ENCODE measurements around the gene FTSJ3.

Gene FTSJ3

GRCh38 chr17:63790057-63790456 is 37.4 kb downstream of the FTSJ3 start:
- Histone ChIP-seq H3F3A (ENCODE audit: insufficient read depth) (peaks cover 3% of the 10 kb centered on the region; the same call in 1 of the 2 replicates), H3K27ac (ENCODE audit: low read depth, low read length) (no peak overlapping the region), H3K9me2 (replicated peaks; ENCODE audit: insufficient read depth, low read length) (no peaks in the 10 kb centered on the region), H3K4me3 (ENCODE audit: insufficient read depth, low read length, poor library complexity, severe bottlenecking) (no peak overlapping the region), H3K79me2 (ENCODE audit: insufficient read depth, low read length) (peaks cover 78% of the 10 kb centered on the region), H3K36me3 (ENCODE audit: low read length) (peaks cover 48% of the 10 kb centered on the region), H3K9me3 (ENCODE audit: insufficient read depth, low read length) (no peaks in the 10 kb centered on the region), H3K27me3 (ENCODE audit: low read length) (no peaks in the 10 kb centered on the region), H3K4me2 (ENCODE audit: low read depth, low read length, poor library complexity, severe bottlenecking) (no peak overlapping the region), H4K20me1 (ENCODE audit: low read depth, low read length) (peaks cover 9% of the 10 kb centered on the region; the same call in 1 of the 2 replicates), H2AFZ (ENCODE audit: low read depth, low read length, severe bottlenecking) (no peak overlapping the region), H3K9ac (ENCODE audit: low read length) (no peak overlapping the region)
- TF ChIP-seq, protein P1, sequence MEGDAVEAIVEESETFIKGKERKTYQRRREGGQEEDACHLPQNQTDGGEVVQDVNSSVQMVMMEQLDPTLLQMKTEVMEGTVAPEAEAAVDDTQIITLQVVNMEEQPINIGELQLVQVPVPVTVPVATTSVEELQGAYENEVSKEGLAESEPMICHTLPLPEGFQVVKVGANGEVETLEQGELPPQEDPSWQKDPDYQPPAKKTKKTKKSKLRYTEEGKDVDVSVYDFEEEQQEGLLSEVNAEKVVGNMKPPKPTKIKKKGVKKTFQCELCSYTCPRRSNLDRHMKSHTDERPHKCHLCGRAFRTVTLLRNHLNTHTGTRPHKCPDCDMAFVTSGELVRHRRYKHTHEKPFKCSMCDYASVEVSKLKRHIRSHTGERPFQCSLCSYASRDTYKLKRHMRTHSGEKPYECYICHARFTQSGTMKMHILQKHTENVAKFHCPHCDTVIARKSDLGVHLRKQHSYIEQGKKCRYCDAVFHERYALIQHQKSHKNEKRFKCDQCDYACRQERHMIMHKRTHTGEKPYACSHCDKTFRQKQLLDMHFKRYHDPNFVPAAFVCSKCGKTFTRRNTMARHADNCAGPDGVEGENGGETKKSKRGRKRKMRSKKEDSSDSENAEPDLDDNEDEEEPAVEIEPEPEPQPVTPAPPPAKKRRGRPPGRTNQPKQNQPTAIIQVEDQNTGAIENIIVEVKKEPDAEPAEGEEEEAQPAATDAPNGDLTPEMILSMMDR (IDR thresholded peaks at IDR 0.05; ENCODE audit: insufficient read depth, low read length, poor library complexity, severe bottlenecking), result no peak
- TF ChIP-seq EZH2phosphoT487 (conservative IDR thresholded peaks at IDR 0.05; ENCODE audit: low read length), result no peak

DNA sequence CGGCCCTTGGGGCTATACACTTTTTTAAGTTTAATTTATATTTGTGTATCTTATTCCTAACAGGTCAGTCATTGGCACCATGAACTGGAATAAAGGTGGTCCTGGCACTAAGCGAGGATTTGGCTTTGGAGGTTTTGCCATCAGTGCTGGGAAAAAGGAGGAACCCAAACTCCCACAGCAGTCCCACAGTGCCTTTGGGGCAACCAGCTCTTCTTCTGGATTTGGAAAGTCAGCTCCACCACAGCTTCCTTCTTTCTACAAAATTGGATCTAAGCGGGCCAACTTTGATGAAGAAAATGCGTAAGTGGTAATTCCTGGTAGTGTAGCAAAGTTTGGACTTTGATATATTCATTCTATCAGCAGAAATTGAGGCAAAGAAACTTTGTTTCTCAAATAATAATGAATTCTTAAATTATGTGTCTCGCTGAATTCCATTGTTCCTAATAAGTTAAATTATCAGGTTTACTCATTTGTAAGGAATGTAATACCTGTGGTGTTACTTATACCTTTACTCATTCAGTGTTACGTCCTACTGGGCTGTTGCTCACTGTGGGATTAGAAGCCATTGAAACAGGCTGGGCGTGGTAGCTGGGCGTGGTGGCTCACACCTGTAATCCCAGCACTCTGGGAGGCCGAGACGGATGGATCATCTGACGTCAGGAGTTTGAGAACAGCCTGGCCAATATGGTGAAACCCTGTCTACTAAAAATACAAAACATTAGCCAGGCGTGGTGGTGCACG is 40.3 kb downstream of the FTSJ3 start:
- no peak overlapping the region for H3K4me3 ChIP-seq (ENCODE audit: insufficient read depth, low read length, poor library complexity, severe bottlenecking)
- H3K27ac ChIP-seq (ENCODE audit: low read depth, low read length), result no peak overlapping the region
- H3K9ac ChIP-seq (ENCODE audit: low read length), result no peak overlapping the region
- no peak overlapping the region for H3K4me2 ChIP-seq (ENCODE audit: low read depth, low read length, poor library complexity, severe bottlenecking)
- TF ChIP-seq, protein P1 (IDR thresholded peaks at IDR 0.05; ENCODE audit: insufficient read depth, low read length, poor library complexity, severe bottlenecking), result no peak
- TF ChIP-seq EZH2phosphoT487 (conservative IDR thresholded peaks at IDR 0.05; ENCODE audit: low read length), result no peak
- peaks cover 15% of the 10 kb centered on the region; the same call in 1 of the 2 replicates for H4K20me1 ChIP-seq (ENCODE audit: low read depth, low read length)
- peaks cover 3% of the 10 kb centered on the region; the same call in 1 of the 2 replicates for H3F3A ChIP-seq (ENCODE audit: insufficient read depth)
- H3K9me2 ChIP-seq (replicated peaks; ENCODE audit: insufficient read depth, low read length), result no peaks in the 10 kb centered on the region
- peaks cover 25% of the 10 kb centered on the region for H3K36me3 ChIP-seq (ENCODE audit: low read length)
- H3K79me2 ChIP-seq (ENCODE audit: insufficient read depth, low read length), result peaks cover 90% of the 10 kb centered on the region
- H2AFZ ChIP-seq (ENCODE audit: low read depth, low read length, severe bottlenecking), result no peak overlapping the region
- no peaks in the 10 kb centered on the region for H3K27me3 ChIP-seq (ENCODE audit: low read length)
- no peaks in the 10 kb centered on the region for H3K9me3 ChIP-seq (ENCODE audit: insufficient read depth, low read length)

DNA sequence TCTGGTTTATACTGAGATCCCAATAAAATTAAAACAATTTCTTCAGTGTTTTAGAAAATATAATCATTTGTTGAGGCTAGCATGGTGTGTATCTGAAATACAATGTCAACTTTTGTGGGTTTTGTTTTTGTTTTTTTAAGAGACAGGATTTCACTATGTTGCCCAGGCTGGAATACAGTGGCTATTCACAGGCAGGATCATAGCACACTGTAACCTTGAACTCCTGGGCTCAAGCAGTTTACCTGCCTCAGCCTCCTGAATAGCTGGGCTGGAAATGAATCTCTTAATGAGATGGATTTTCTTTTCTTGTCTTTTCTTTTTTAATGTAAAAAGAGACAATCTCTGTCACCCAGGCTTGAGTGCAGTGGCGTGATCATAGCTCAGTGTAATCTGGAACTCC is 41.3 kb downstream of the FTSJ3 start:
- Histone ChIP-seq H2AFZ (ENCODE audit: low read depth, low read length, severe bottlenecking) (no peak overlapping the region), H3K9ac (ENCODE audit: low read length) (no peak overlapping the region), H3K27me3 (ENCODE audit: low read length) (no peaks in the 10 kb centered on the region), H4K20me1 (ENCODE audit: low read depth, low read length) (peaks cover 17% of the 10 kb centered on the region), H3K36me3 (ENCODE audit: low read length) (peaks cover 19% of the 10 kb centered on the region; the same call in 1 of the 2 replicates), H3K27ac (ENCODE audit: low read depth, low read length) (no peak overlapping the region), H3K9me2 (replicated peaks; ENCODE audit: insufficient read depth, low read length) (no peaks in the 10 kb centered on the region), H3K4me2 (ENCODE audit: low read depth, low read length, poor library complexity, severe bottlenecking) (no peak overlapping the region), H3K9me3 (ENCODE audit: insufficient read depth, low read length) (no peaks in the 10 kb centered on the region), H3K79me2 (ENCODE audit: insufficient read depth, low read length) (peaks cover 90% of the 10 kb centered on the region), H3F3A (ENCODE audit: insufficient read depth) (no peaks in the 10 kb centered on the region), H3K4me3 (ENCODE audit: insufficient read depth, low read length, poor library complexity, severe bottlenecking) (no peak overlapping the region)
- TF ChIP-seq EZH2phosphoT487 (conservative IDR thresholded peaks at IDR 0.05; ENCODE audit: low read length), result no peak
- TF ChIP-seq, protein P1 (IDR thresholded peaks at IDR 0.05; ENCODE audit: insufficient read depth, low read length, poor library complexity, severe bottlenecking), result no peak
